Measurements from ENCODE around the gene ADAMTS2. TPM values are rescaled to one million over a fixed set of nuclear protein-coding genes. Genes with fewer than 3 reads are reported as not detected.

Gene ADAMTS2
- total RNA-seq, 4 donors from 2014 or later, result 6.0 to 20.9 (median 13.5) TPM

GRCh38 chr5:179347581-179347980 lies 2.3 kb upstream of the ADAMTS2 start:
- H3K4me3 ChIP-seq, result no peak overlapping the region
- peaks cover 5 to 23% (median 13%) of the 10 kb centered on the region in 4 donors for H3K4me1 ChIP-seq
- in situ Hi-C loops (cut with MboI; ENCODE audit: low pct_ligation_motif_present in 1 of 4, low pct_unique_long_range_greater_than_20kb in 1 of 4, low sequenced_read_pairs in 3 of 4) (loop anchor here in 1 of 4 donors (25.0 kb wide), 1 partner anchor 185 kb away; no protein-coding TSS in a partner anchor), intact Hi-C loops (cut with DNase I; ENCODE audit: low total_unique reads) (loop anchor here (10.0 kb wide), 1 partner anchor 183 kb away; no protein-coding TSS in a partner anchor)
- no peaks in the 10 kb centered on the region for H3K9me3 ChIP-seq
- WGBS, 2 donors (ENCODE audit: low coverage in 1 of 2), result 48% methylated on average over 2 of the region's 2 CpGs; no CpG with 5 or more reads in 1 of the 2 donors
- H3K36me3 ChIP-seq, result no peaks in the 10 kb centered on the region
- DNase-seq, result no peak
- peaks cover 46% of the 10 kb centered on the region for H3K27me3 ChIP-seq
- no peak for TF ChIP-seq POLR2A (IDR thresholded peaks at IDR 0.05)
- no peak for TF ChIP-seq EP300 (IDR thresholded peaks at IDR 0.05; ENCODE audit: low read depth)
- no peak for TF ChIP-seq CTCF (IDR thresholded peaks at IDR 0.05)
- no peak for TF ChIP-seq POLR2AphosphoS5 (IDR thresholded peaks at IDR 0.05)
- no peak overlapping the region for H3K27ac ChIP-seq

DNA sequence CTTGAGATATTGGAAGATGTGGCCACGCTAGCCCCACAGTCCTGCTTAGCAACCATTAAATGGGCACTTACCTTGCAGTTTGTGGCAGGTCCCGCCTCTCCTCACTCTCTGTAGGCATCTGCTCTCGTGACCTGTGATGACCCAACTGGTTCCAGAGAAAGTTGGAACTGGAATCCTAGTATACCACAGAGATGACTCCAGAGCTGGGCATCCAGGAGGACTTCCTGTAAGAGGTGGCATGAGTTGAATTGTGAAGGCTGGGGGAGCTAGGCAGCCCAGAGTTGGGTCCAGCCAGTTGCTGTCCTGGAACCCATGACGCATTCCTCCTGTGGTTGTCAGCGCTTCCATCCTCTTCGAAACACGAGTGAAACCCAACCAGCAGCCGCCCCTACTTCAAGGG lies 1.6 kb upstream of the ADAMTS2 start:
- no peak for TF ChIP-seq POLR2AphosphoS5 (IDR thresholded peaks at IDR 0.05)
- TF ChIP-seq EP300 (IDR thresholded peaks at IDR 0.05; ENCODE audit: low read depth), result no peak
- TF ChIP-seq CTCF (IDR thresholded peaks at IDR 0.05), result no peak
- TF ChIP-seq POLR2A (IDR thresholded peaks at IDR 0.05), result no peak
- WGBS, 2 donors (ENCODE audit: low coverage in 1 of 2), result 82 to 94% methylated on average over 3 to 8 of the region's 8 CpGs
- intact Hi-C loops (cut with DNase I; ENCODE audit: low total_unique reads) (loop anchor here (10.0 kb wide), 1 partner anchor 182 kb away; no protein-coding TSS in a partner anchor), in situ Hi-C loops (cut with MboI; ENCODE audit: low pct_ligation_motif_present in 1 of 4, low pct_unique_long_range_greater_than_20kb in 1 of 4, low sequenced_read_pairs in 3 of 4) (loop anchor here in 1 of 4 donors (25.0 kb wide), 1 partner anchor 185 kb away; no protein-coding TSS in a partner anchor)
- no peak for DNase-seq
- H3K4me1 ChIP-seq, result peaks cover 5 to 23% (median 13%) of the 10 kb centered on the region in 4 donors
- no peaks in the 10 kb centered on the region for H3K36me3 ChIP-seq
- H3K27ac ChIP-seq, result no peak overlapping the region
- peaks cover 50% of the 10 kb centered on the region for H3K27me3 ChIP-seq
- H3K9me3 ChIP-seq, result no peaks in the 10 kb centered on the region
- H3K4me3 ChIP-seq, result no peak overlapping the region

DNA sequence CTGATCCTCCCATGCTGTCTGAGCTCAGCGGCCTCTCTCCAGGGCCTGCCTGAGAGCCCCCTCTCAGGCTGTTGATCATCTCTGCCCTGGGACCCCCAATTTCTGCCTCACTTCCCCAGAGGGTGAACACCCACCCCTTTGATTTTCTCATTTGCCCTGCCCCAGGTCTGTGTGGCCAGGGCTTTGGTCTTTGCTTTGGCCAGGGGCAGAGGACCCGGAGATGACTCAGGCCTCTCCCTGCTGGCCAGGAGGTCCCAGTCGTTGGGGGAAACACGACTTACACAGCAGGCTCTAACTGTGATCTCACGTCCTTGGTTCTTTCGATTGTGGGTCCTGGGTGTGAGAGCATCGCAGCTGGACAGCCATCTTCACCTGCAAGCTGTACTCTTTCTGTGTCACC lies 1.1 kb upstream of the ADAMTS2 start:
- Histone ChIP-seq H3K36me3 (no peaks in the 10 kb centered on the region), H3K9me3 (no peaks in the 10 kb centered on the region), H3K27ac (peak overlapping the region in 3 of 4 donors; percentile 67 to 82 (median 74)), H3K4me3 (no peak overlapping the region), H3K27me3 (peaks cover 50% of the 10 kb centered on the region), H3K4me1 (peaks cover 5 to 23% (median 13%) of the 10 kb centered on the region in 4 donors)
- intact Hi-C loops (cut with DNase I; ENCODE audit: low total_unique reads) (loop anchor here (10.0 kb wide), 1 partner anchor 182 kb away; no protein-coding TSS in a partner anchor), in situ Hi-C loops (cut with MboI; ENCODE audit: low pct_ligation_motif_present in 1 of 4, low pct_unique_long_range_greater_than_20kb in 1 of 4, low sequenced_read_pairs in 3 of 4) (loop anchor here in 1 of 4 donors (25.0 kb wide), 1 partner anchor 184 kb away; no protein-coding TSS in a partner anchor)
- no peak for DNase-seq
- no peak for TF ChIP-seq EP300 (IDR thresholded peaks at IDR 0.05; ENCODE audit: low read depth)
- TF ChIP-seq CTCF (IDR thresholded peaks at IDR 0.05), result no peak
- 79% methylated on average over 7 of the region's 7 CpGs; no CpG with 5 or more reads in 1 of the 2 donors for WGBS, 2 donors (ENCODE audit: low coverage in 1 of 2)

DNA sequence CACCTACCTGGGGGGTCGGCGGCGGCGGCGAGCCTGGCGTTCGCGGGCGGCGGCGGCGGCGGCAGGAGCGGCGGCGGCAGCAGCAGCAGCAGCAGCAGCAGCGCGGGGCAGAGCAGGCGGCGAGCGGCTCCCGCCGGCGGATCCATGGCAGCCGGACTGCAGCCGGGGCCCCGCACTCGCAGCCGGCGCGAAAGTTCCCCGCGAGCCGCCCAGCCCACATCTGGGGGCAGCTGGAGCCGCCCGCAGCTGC lies 153 bp downstream of the ADAMTS2 start:
- Histone ChIP-seq H3K9me3 (no peaks in the 10 kb centered on the region), H3K27me3 (peaks cover 50% of the 10 kb centered on the region), H3K4me1 (peaks cover 5 to 23% (median 13%) of the 10 kb centered on the region in 4 donors), H3K36me3 (no peaks in the 10 kb centered on the region), H3K4me3 (peak overlapping the region in 3 of 4 donors; percentile 52 to 60 (median 58)), H3K27ac (peak overlapping the region; percentile 67 to 82 (median 71))
- no peak for DNase-seq
- intact Hi-C loops (cut with DNase I; ENCODE audit: low total_unique reads) (loop anchor here (10.0 kb wide), 1 partner anchor 180 kb away; no protein-coding TSS in a partner anchor), in situ Hi-C loops (cut with MboI; ENCODE audit: low pct_ligation_motif_present in 1 of 4, low pct_unique_long_range_greater_than_20kb in 1 of 4, low sequenced_read_pairs in 3 of 4) (loop anchor here in 1 of 4 donors (25.0 kb wide), 1 partner anchor 183 kb away; no protein-coding TSS in a partner anchor)
- TF ChIP-seq POLR2AphosphoS5 (IDR thresholded peaks at IDR 0.05) (peak in 1 of 3 donors; percentile 55), POLR2A (IDR thresholded peaks at IDR 0.05) (no peak), CTCF (IDR thresholded peaks at IDR 0.05) (no peak), EP300 (IDR thresholded peaks at IDR 0.05; ENCODE audit: low read depth) (no peak)
- 13% methylated on average over 8 of the region's 36 CpGs; no CpG with 5 or more reads in 1 of the 2 donors for WGBS, 2 donors (ENCODE audit: low coverage in 1 of 2)

Measured in transverse colon (tissue), 4 donors.